SK-N-SH (cell line): ENCODE data around the gene NOVA1. TPM values are rescaled to one million over a fixed set of nuclear protein-coding genes. Genes with fewer than 3 reads are reported as not detected.

ENCODE experiments used
- CTCF ChIA-PET: fragments of 300-600, 350-600 bp; formaldehyde crosslinking; extraction: SDS; loops from one replicate; lab custom pipeline; 2021; lab: Yijun Ruan, JAX
- POLR2A ChIA-PET: fragments of 350-600 bp; sonication (Branson Sonifier 250); formaldehyde crosslinking; extraction: SDS; loops from one replicate; lab custom pipeline; 2020; ENCODE audit warnings: antibody characterized with exemption, inconsistent platforms; lab: Yijun Ruan, JAX
- DNase-seq: peaks from one replicate; pipeline ENCODE4 v3.0.0; 2012
- H2AFZ ChIP-seq: fragments of 200-600 bp; sonication (generic); 2 replicates; pipeline ENCODE4 v1.8.1; 2016; ENCODE audit warnings: antibody characterized with exemption, mild to moderate bottlenecking, low read depth
- H3F3A ChIP-seq: fragments of 200-600 bp; sonication (generic); replicated peaks from 2 replicates; pipeline ENCODE3; 2016; ENCODE audit warnings: antibody characterized with exemption, mild to moderate bottlenecking; ENCODE audit not compliant: insufficient read depth
- H3K27ac ChIP-seq, 2 experiments: fragments of 200-500 bp in 1 of 2; fragments of 200-600 bp in 1 of 2; sonication (Bioruptor generic) in 1 of 2; sonication (generic), shearing (Covaris generic) in 1 of 2; 2 replicates each; pipeline versions ENCODE4 v1.5.1 to v1.6.1; 2014 to 2016; ENCODE audit warnings: low read depth in 2 of 2, inconsistent platforms in 1 of 2, low read length in 1 of 2, mild to moderate bottlenecking in 1 of 2, mixed read lengths in 1 of 2
- H3K27me3 ChIP-seq: fragments of 200-600 bp; sonication (generic), shearing (Covaris generic); 2 replicates; pipeline ENCODE4 v1.6.1; 2016; ENCODE audit warnings: mixed run types; ENCODE audit not compliant: insufficient read depth
- H3K36me3 ChIP-seq, 2 experiments: fragments of 200-500 bp in 1 of 2; fragments of 200-600 bp in 1 of 2; sonication (Bioruptor generic) in 1 of 2; sonication (generic) in 1 of 2; replicated peaks in 1 of 2; 2 replicates each; pipeline versions ENCODE3 to v1.5.1; 2014 to 2016; ENCODE audit warnings: low read length in 1 of 2, mild to moderate bottlenecking in 1 of 2; ENCODE audit not compliant: insufficient read depth in 2 of 2, control insufficient read depth in 1 of 2
- H3K4me1 ChIP-seq, 2 experiments: fragments of 200-500 bp in 1 of 2; fragments of 200-600 bp in 1 of 2; sonication (Bioruptor generic) in 1 of 2; sonication (generic), shearing (Covaris generic) in 1 of 2; 2 replicates each; pipeline versions ENCODE4 v1.5.1 to v1.6.1; 2014 to 2016; ENCODE audit warnings: low read depth in 1 of 2, low read length in 1 of 2, mixed run types in 1 of 2; ENCODE audit not compliant: insufficient read depth in 2 of 2, control insufficient read depth in 1 of 2
- H3K4me2 ChIP-seq: fragments of 200-600 bp; sonication (generic), shearing (Covaris generic); 2 replicates; pipeline ENCODE4 v1.6.1; 2017; ENCODE audit warnings: mixed run types
- H3K4me3 ChIP-seq, 2 experiments: fragments of 200-500 bp in 1 of 2; fragments of 200-600 bp in 1 of 2; sonication (Bioruptor generic) in 1 of 2; sonication (generic), shearing (Covaris generic) in 1 of 2; 2 replicates each; pipeline versions ENCODE4 v1.5.1 to v1.8.1; 2014 to 2016; ENCODE audit warnings: low read depth in 2 of 2, inconsistent platforms in 1 of 2, low read length in 1 of 2, mild to moderate bottlenecking in 1 of 2, mixed read lengths in 1 of 2, moderate library complexity in 1 of 2
- H3K79me2 ChIP-seq: fragments of 200-600 bp; sonication (generic); 2 replicates; pipeline ENCODE4 v1.8.1; 2017; ENCODE audit warnings: mild to moderate bottlenecking; ENCODE audit not compliant: insufficient read depth
- H3K9ac ChIP-seq: fragments of 200-600 bp; sonication (generic); 2 replicates; pipeline ENCODE4 v1.6.1; 2017; ENCODE audit warnings: mixed run types
- H3K9me2 ChIP-seq: fragments of 200-600 bp; sonication (generic); 2 replicates; pipeline ENCODE4 v1.6.1; 2017; ENCODE audit warnings: mixed run types
- H3K9me3 ChIP-seq: fragments of 200-600 bp; sonication (generic); 2 replicates; pipeline ENCODE4 v1.6.1; 2017; ENCODE audit warnings: mixed run types, mild to moderate bottlenecking, moderate library complexity
- H4K20me1 ChIP-seq: fragments of 200-600 bp; sonication (generic); 2 replicates; pipeline ENCODE4 v1.6.1; 2017; ENCODE audit warnings: mild to moderate bottlenecking, mixed run types; ENCODE audit not compliant: insufficient read depth
- EP300 ChIP-seq, 2 experiments: IDR thresholded peaks; 2 replicates each; pipeline versions ENCODE4 v1.4.0 to v1.6.1; 2012; ENCODE audit warnings: borderline replicate concordance in 1 of 2, low read depth in 1 of 2, low read length in 1 of 2
- EZH2phosphoT487 ChIP-seq: fragments of 200-600 bp; sonication (generic); IDR thresholded peaks from 2 replicates; pipeline ENCODE4 v1.6.1; 2017; ENCODE audit warnings: low read depth, mixed run types, mild to moderate bottlenecking, antibody characterized with exemption, moderate library complexity, borderline replicate concordance
- FOXJ3 ChIP-seq: sonication (generic); formaldehyde crosslinking; IDR thresholded peaks from 2 replicates; pipeline ENCODE4 v1.5.1; 2020; ENCODE audit warnings: mild to moderate bottlenecking, missing genetic modification reagents
- FOXM1 ChIP-seq: IDR thresholded peaks from 2 replicates; pipeline ENCODE4 v1.4.0; 2012; ENCODE audit warnings: low read depth, mild to moderate bottlenecking
- GATA2 ChIP-seq: sonication (generic); formaldehyde crosslinking; IDR thresholded peaks from 2 replicates; pipeline ENCODE4 v1.5.0; 2020; ENCODE audit warnings: mild to moderate bottlenecking, missing genetic modification reagents
- MXI1 ChIP-seq: IDR thresholded peaks from 2 replicates; pipeline ENCODE4 v1.6.1; 2012; ENCODE audit warnings: mild to moderate bottlenecking, low read depth, low read length, improper control_type of control experiment
- POLR2AphosphoS5 ChIP-seq: IDR thresholded peaks from 2 replicates; pipeline ENCODE4 v1.6.1; 2012; ENCODE audit warnings: low read depth, low read length
- RAD21 ChIP-seq: IDR thresholded peaks from 2 replicates; pipeline ENCODE4 v1.6.1; 2012; ENCODE audit warnings: mild to moderate bottlenecking, low read length
- RCOR1 ChIP-seq: fragments of 150-350 bp; IDR thresholded peaks from 2 replicates; pipeline ENCODE4 v1.6.1; 2017; ENCODE audit warnings: antibody characterized with exemption, low read length
- RFX5 ChIP-seq: IDR thresholded peaks from 2 replicates; pipeline ENCODE4 v1.6.1; 2012; ENCODE audit warnings: mild to moderate bottlenecking, improper control_type of control experiment, low read length
- SIN3A ChIP-seq: IDR thresholded peaks from 2 replicates; pipeline ENCODE4 v1.6.1; 2012; ENCODE audit warnings: low read depth, mild to moderate bottlenecking, low read length, moderate library complexity, borderline replicate concordance
- polyA plus RNA-seq, 3 experiments: library from polyadenylated mRNA; depleted of rRNA; stranded (reverse); fragments of >200 nt; gene quantifications; 2 replicates each; pipeline ENCODE4 v1.2.3, GENCODE V29; 2012
- TF ChIP-seq, protein P1 (sequence below): fragments of 150-350 bp; IDR thresholded peaks from 2 replicates; pipeline ENCODE4 v1.6.1; 2016; ENCODE audit warnings: mild to moderate bottlenecking, low read depth, low read length
- TF ChIP-seq, protein P2 (sequence below): fragments of 200-600 bp; sonication (generic); IDR thresholded peaks from 2 replicates; pipeline ENCODE4 v1.6.1; 2017; ENCODE audit warnings: antibody characterized with exemption, mild to moderate bottlenecking, moderate library complexity
- TF ChIP-seq, protein P3 (sequence below): IDR thresholded peaks from 2 replicates; pipeline ENCODE4 v1.4.0; 2012; ENCODE audit warnings: low read depth

Gene NOVA1
- polyA plus RNA-seq, 1 of the 3 experiments (the other 2 are of a cell fraction), result 0.44 TPM

DNA sequence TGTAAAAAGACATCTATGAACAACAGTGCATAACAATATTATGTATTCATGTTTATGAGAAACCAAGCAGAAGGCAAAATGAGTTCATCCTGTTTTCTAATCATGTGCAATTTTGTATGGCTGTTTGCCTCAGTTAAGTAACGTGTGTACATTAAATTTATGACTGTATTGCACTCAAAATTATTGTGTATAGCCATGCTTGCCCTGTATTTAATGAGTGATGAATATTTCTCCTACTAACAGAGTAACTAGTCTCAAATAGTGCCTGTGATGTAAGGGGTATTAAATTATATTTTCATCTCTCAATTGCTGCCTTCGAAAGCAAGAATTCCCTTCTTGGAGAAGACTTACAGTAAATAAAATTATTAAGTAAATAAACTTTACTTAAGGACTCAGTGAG is 154.2 kb downstream of the NOVA1 start (continued):
- TF ChIP-seq, protein P1, sequence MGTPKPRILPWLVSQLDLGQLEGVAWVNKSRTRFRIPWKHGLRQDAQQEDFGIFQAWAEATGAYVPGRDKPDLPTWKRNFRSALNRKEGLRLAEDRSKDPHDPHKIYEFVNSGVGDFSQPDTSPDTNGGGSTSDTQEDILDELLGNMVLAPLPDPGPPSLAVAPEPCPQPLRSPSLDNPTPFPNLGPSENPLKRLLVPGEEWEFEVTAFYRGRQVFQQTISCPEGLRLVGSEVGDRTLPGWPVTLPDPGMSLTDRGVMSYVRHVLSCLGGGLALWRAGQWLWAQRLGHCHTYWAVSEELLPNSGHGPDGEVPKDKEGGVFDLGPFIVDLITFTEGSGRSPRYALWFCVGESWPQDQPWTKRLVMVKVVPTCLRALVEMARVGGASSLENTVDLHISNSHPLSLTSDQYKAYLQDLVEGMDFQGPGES, result no peak
- TF ChIP-seq EZH2phosphoT487 (no peak), MXI1 (no peak)
- TF ChIP-seq, protein P2, sequence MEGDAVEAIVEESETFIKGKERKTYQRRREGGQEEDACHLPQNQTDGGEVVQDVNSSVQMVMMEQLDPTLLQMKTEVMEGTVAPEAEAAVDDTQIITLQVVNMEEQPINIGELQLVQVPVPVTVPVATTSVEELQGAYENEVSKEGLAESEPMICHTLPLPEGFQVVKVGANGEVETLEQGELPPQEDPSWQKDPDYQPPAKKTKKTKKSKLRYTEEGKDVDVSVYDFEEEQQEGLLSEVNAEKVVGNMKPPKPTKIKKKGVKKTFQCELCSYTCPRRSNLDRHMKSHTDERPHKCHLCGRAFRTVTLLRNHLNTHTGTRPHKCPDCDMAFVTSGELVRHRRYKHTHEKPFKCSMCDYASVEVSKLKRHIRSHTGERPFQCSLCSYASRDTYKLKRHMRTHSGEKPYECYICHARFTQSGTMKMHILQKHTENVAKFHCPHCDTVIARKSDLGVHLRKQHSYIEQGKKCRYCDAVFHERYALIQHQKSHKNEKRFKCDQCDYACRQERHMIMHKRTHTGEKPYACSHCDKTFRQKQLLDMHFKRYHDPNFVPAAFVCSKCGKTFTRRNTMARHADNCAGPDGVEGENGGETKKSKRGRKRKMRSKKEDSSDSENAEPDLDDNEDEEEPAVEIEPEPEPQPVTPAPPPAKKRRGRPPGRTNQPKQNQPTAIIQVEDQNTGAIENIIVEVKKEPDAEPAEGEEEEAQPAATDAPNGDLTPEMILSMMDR, result no peak

DNA sequence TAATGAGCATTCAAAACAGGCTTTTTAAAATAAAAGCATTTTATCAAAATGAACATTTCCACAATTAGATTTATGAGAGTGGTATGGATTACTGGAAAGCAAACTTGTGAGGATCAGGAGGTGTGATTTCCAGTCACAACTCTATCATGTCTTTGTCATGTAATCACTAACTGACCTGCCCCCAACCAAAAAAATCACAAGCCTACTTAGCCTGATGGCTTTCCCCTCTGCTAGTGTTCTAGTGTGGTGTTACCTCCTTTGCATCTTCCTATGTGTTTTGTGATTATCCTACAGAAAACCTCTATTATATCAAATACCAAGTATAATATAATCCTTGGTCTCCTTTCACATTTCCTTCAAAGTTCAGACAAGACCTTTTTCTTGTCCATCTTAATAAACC is 168.6 kb downstream of the NOVA1 start:
- no peak for TF ChIP-seq FOXJ3 (CRISPR knock-in tag)
- no peak for TF ChIP-seq POLR2AphosphoS5
- TF ChIP-seq FOXM1, result no peak
- TF ChIP-seq RCOR1, result no peak
- no peak for TF ChIP-seq EP300 (IDR thresholded peaks at IDR 0.05; ENCODE audit: borderline replicate concordance in 1 of 2, low read depth in 1 of 2, low read length in 1 of 2)
- no peak for TF ChIP-seq SIN3A
- TF ChIP-seq GATA2 (CRISPR knock-in tag), result no peak
- TF ChIP-seq, protein P3, sequence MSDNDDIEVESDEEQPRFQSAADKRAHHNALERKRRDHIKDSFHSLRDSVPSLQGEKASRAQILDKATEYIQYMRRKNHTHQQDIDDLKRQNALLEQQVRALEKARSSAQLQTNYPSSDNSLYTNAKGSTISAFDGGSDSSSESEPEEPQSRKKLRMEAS, result no peak
- no peak for TF ChIP-seq RFX5
- TF ChIP-seq, protein P1, result no peak
- no peak for TF ChIP-seq RAD21
- TF ChIP-seq MXI1, result no peak
- TF ChIP-seq, all 33 proteins: peak for 0
- H4K20me1 ChIP-seq, result no peaks in the 10 kb centered on the region
- no peak for DNase-seq
- H3K4me3 ChIP-seq, result no peak overlapping the region
- ChIA-PET CTCF (no interaction called here), POLR2A (no interaction called here)
- no peaks in the 10 kb centered on the region for H3K27me3 ChIP-seq
- no peaks in the 10 kb centered on the region; a peak in 1 of 4 replicates for H3K4me1 ChIP-seq
- H3K36me3 ChIP-seq, result no peaks in the 10 kb centered on the region
- H3K27ac ChIP-seq, result no peak overlapping the region
- H2AFZ ChIP-seq, result no peak overlapping the region
- H3K9me3 ChIP-seq, result no peaks in the 10 kb centered on the region
- no peaks in the 10 kb centered on the region for H3F3A ChIP-seq
- no peaks in the 10 kb centered on the region for H3K79me2 ChIP-seq
- no peak overlapping the region for H3K9ac ChIP-seq
- no peak overlapping the region for H3K4me2 ChIP-seq
- H3K9me2 ChIP-seq, result no peaks in the 10 kb centered on the region
